HG03039 (cell line): ENCODE results near the gene RHOBTB1.

ENCODE experiments used
- ATAC-seq: cut with Tn5 transposase; IDR thresholded peaks from one replicate; pipeline ENCODE4 v1.9.1; 2021; ENCODE audit warnings: mild to moderate bottlenecking, moderate library complexity; ENCODE audit not compliant: unreplicated experiment

RHOBTB1 gene

GRCh38 chr10:60964257-60965235, 20.6 kb upstream of the RHOBTB1 start:
- ATAC-seq = no peak

DNA sequence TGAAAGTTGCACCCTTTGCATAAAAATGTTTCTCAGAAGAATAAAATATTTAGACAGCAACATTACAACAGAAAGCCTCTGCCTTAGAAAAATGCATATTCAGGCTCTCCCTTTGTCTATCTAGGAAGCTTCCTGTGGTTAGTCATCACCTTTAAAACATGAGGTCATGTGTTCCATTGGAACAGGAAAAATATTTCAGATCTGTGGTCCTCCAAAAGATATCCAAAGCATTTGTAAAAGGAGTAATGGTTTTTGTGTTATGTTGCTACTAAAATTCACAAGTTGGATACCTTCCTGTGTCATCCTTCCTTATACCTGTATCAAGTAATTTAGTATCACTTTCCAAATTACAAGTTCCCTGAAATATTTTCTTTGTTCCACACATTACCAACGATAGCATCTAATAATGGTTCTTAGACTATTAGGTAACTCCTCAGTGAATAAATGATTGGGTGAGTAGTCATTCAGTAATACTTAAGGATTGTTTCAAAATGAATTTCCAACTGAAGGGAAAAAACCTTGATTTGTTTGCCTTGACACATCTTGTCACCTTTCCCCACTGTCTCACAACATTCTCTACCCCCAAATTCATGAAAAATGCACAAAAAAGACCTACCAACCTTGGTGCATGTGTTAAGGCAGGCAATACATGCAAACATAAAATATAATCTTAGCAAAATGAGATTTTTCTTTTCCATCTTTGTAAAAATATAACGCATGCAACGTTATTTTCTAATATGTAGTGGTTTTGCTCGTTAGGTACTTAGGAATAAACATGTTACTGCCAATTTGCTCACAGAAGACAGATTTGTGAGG, 19.7 kb upstream of the RHOBTB1 start:
- ATAC-seq = no peak

DNA sequence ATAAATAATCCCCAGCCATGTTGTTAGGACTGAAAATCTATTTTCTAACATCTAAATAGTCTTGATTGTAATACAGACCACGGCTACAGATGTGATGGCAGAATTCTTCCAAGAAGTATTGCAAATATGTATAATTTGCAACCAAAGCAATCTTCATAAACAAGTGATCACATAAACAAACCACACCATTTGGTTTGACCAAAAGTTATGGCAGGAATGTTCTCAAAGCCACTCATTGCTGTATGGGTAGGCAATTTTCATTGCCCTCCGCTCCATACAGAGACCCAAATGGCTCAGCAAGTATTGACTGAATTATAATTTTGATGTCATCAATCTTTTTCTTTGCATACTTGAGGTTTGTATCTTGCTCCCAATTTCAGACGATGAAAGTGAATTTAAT, 19.0 kb upstream of the RHOBTB1 start:
- ATAC-seq = no peak

DNA sequence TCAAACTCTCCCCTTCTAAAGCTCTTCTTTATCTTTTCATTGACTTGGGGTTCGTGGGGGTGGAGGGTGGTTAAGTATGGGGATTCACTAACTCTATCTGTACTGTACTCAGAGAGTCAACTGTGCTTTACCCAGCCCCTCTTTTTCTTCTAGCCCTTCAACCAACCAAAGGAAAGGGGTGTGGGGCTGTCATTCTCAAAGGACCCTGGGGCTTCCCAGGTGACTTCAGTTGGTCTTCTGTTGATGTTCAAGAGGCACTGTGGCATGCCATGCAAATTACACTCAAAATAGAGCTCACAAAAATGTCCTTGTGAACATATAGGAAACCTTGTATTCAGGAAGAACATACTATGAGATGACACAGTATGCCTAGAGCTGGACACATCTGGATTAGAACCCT, 16.9 kb upstream of the RHOBTB1 start:
- no peak for ATAC-seq

DNA sequence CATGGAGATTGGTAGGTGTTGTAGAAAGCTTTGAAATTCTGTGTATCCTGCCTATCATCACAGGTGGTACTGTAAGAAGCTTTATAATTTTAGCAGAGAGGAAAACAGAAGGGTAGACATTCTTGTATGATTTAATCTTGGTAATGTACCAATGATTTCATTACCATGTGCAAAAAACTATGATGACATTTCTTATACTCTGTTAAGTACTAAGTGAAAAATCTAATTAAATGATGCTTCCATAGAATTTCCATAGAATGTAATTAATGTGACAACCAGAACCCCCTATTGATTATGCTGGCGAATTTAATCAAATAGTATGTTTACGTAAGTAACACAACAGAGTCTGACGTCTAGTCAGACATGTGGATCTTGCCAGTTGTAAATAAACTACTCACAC, 16.0 kb upstream of the RHOBTB1 start:
- ATAC-seq = no peak

DNA sequence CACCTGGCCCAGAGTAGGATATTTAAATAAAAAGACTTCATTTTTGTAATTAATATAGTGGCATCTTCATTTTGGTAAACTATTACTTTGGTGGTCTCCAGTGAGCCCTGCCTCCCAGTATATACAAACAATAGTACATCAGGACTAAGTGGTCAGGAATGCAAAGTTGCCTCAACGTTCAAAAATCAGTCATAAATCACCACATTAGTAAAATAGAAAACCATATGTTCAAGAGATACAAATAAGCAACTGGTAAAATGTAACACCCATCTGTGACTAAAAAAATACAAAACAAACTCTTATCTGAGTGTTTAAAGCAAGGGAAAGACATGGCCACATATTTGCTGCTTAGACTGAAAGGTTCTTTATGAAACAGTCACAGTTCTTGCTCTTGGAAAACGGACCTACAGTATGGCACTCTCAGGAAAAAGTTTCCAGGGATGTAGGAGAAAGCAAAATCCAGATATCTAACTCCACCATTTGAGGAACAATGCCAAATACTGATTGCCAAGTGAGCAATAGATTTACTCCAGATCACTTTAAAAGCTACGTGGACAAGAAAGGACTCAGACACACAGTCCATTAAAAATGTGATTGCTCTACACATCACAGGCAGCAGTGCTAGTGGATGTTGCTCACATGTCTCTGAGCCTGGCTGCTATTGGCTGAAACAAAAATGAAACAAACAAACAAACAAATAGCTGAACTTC, 15.1 kb upstream of the RHOBTB1 start:
- ATAC-seq = no peak

DNA sequence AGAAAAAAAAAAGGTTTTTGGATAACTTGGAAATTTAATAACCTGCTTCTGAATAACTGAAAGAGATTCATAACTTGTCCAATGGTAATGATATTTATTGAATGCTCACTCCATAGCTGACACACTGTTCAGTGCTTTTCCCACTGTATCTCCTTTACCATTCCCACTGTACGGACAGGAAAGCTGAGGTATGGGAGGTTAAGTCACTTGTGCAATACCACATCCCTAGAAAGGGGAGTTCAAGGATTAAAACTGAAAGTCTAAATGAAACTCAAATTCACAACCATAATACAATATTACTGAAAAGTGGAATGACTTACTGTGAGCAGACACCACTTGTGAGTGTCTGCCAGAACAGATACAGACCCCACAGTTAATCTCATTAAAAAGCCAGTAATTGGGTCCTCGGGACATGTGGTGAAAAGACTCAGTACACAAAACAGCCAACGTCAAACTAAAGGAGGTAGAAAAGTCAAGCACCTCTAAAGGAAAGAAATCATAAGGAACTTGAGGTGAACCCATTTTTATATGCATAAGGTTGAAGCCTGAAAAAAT, 13.8 kb upstream of the RHOBTB1 start:
- ATAC-seq = no peak

- no peak for ATAC-seq
Observed at GRCh38 chr10:60955957-60956425, 12.0 kb upstream of the RHOBTB1 start.

GRCh38 chr10:60955316-60955715, 11.3 kb upstream of the RHOBTB1 start:
- ATAC-seq = no peak

- no peak for ATAC-seq
Observed at GRCh38 chr10:60954035-60954434, 10.1 kb upstream of the RHOBTB1 start.

- ATAC-seq = no peak
Observed at GRCh38 chr10:60953420-60953819, 9.4 kb upstream of the RHOBTB1 start.

DNA sequence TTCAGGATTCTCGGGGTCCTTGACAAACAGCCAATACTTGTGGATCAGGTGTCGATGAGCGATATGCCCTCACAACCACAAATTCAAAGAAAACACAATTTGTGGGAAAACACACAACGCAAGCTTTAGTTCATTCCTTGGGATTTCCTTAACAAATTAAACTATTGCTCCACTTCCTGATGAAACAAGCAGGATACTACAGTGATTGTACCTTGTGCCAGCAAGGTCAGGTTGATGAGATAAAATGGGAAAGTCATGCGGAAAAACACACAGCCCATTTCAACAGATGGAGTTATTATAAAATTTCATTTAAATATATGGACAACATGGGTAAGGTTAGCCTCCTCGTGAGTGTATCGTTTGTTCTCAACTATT, 8.8 kb upstream of the RHOBTB1 start:
- ATAC-seq = no peak

- ATAC-seq = no peak
Observed at GRCh38 chr10:60952067-60952845, 8.3 kb upstream of the RHOBTB1 start.

DNA sequence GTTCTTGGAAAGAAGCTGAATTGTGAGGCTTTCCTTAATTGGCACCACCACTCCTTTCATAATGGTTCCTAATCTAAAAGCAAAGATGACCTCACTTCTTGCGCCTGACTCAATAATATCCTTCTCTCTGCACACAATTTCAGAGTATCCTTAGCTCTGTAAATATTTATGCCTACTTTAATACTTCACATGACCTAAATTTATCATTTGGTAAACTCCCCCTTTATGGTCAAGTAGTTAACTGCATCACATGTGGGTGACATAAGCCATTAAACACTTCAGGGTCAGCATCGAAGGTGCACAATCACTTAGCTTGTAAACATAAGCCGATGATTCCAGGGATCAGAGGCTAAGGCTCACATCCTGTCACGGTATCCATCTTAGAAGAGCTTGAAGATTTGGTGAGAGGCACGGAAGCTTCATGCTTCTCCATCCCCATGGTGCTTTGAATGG, 7.3 kb upstream of the RHOBTB1 start:
- ATAC-seq = no peak

DNA sequence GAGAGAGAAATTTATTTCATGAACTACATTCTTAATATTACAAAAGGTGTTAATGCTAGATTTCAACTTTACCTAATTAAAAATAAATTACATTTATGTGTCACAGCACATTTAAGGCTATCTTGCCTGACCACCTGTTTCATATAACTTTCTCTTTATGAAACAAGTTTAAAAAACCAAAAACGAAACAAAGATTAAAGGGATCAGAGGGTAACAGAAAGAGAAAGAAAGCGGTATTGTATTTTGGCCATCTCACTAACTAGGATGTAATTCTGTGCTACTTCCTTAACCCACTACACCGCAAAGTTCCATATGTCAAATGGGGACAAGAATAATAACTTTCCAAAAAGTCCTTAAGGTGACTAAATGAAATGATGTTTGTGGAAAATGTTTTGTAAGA, 6.3 kb upstream of the RHOBTB1 start:
- ATAC-seq = no peak

GRCh38 chr10:60948851-60949250, 4.9 kb upstream of the RHOBTB1 start:
- ATAC-seq = no peak

- no peak for ATAC-seq
Observed at GRCh38 chr10:60944910-60945297, 919 bp upstream of the RHOBTB1 start.

DNA sequence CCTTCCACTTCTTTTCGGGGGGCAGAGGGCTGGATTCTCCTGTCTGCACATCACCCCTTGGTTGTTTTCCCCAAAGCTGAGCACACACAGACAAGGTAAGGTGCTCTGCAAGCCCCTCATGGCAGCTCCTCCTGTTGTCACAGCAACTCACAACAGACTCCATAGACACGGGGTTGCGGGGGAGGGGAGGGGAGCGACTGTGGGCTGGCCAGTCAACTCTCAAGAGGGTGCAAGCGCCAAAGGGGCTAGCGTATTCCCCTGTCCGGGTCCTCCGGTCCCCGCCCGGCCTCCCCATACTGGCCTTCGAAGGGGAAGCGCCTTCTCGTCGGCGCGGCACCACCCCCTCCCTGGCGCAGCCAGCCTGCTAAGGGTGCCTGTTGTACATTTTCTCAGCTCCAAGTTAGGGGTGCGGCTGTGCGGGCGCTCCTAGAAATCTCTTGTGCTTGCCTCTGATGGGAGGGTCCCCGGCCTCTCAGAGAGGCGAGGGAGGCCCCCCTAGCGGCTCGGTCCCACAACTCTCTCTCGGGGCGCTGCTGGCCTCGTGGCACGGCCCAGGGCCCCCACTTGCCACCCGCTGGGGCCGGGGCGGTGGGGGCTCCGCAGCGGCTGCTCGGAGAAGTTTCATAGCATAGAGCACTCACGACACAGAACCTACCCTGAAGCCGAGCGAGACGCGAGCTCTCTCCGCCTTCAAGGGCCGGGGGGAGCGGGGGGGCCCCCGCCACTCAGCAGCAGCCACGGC, 498 bp downstream of the RHOBTB1 start:
- peak; percentile 23 for ATAC-seq

DNA sequence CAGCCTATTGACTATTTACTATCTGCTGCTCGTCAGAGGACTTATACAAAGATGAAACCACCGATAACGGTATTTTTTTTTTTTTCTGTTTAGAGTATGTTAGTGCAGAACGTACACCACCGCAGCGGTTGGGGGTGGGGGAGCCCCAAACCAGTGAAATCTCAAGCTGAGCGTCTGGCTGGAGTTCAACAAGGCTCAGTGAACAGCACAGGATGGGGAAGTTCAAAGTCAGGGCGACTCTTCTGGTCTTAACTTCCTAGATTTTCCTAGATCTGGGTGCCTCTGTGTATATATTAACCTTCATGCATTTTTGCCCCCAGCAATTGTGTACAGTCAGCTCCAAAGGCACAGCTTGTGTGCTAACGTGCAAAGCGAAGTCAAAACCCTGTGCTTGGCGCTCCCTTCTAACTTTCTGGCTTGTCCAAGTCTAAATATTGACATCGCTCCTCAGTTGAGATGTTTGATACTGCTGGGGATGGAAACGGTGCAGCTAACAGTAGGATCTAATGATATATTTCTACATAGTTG, 1.1 kb downstream of the RHOBTB1 start:
- ATAC-seq = peak; percentile 36
